Measurements from ENCODE around the gene SBK1.
"Not testable (repeated sequence)": the region's sequence is repeated elsewhere in the genome, so short reads cannot be mapped to it uniquely, and the experiment has no call there.

SBK1 gene

DNA sequence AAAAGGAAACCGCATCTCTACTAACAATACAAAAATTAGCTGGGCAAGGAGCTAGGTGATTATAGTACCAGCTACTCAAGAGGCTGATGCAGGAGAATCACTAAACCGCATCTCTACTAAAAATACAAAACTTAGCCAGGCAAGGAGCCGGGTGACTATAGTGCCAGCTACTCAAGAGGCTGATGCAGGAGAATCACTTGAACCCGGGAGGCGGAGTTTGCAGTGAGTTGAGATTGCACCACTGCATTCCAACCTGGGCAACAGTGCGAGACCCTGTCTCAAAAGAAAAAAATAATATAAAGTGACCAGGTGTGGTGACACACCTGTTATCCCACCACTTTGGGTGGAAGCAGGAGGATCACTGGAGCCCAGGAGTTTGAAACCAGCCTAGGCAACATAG is 45.9 kb downstream of the SBK1 start:
- not testable (repeated sequence) for H3K4me3 ChIP-seq (ENCODE audit: low read length in 2 of 2); H2AK5ac ChIP-seq (ENCODE audit: low read depth, low read length); H3K79me1 ChIP-seq (ENCODE audit: low read depth, low read length); H3K27me3 ChIP-seq (ENCODE audit: control insufficient read depth in 3 of 3, insufficient read depth in 3 of 3, low read depth in 1 of 3, low read length in 3 of 3); H2BK120ac ChIP-seq (ENCODE audit: low read depth, low read length); H3K4me2 ChIP-seq (ENCODE audit: insufficient read depth, low read length, poor library complexity, severe bottlenecking); H3K18ac ChIP-seq (ENCODE audit: low read length); H3K9me3 ChIP-seq (replicated peaks in 1 of 2; ENCODE audit: control insufficient read depth in 2 of 2, insufficient read depth in 1 of 2, low read depth in 1 of 2, low read length in 2 of 2); H4K91ac ChIP-seq (ENCODE audit: low read depth, low read length, poor library complexity); H3K4ac ChIP-seq (ENCODE audit: low read length); H4K8ac ChIP-seq (ENCODE audit: low read depth, low read length); H3K23ac ChIP-seq (ENCODE audit: low read depth, low read length, poor library complexity); H2AFZ ChIP-seq (ENCODE audit: low read length); H3K9ac ChIP-seq (ENCODE audit: low read depth, low read length, poor library complexity); H2BK5ac ChIP-seq (ENCODE audit: low read length); H2BK15ac ChIP-seq (ENCODE audit: low read length); H3K36me3 ChIP-seq (replicated peaks in 1 of 2; ENCODE audit: control insufficient read depth in 2 of 2, insufficient read depth in 2 of 2, low read length in 2 of 2); DNase-seq (ENCODE audit: low spot score); H3K14ac ChIP-seq (ENCODE audit: low read length); H3K4me1 ChIP-seq (ENCODE audit: control insufficient read depth in 2 of 2, insufficient read depth in 1 of 2, low read depth in 1 of 2, low read length in 2 of 2); H3K27ac ChIP-seq (replicated peaks; ENCODE audit: low read length); H2BK12ac ChIP-seq (ENCODE audit: low read length)
- WGBS, 2 donors (ENCODE audit: extremely low coverage in 2 of 2, insufficient read length in 2 of 2, insufficient replicate concordance in 1 of 2), result no CpG with 5 or more reads among the region's 6 CpGs

DNA sequence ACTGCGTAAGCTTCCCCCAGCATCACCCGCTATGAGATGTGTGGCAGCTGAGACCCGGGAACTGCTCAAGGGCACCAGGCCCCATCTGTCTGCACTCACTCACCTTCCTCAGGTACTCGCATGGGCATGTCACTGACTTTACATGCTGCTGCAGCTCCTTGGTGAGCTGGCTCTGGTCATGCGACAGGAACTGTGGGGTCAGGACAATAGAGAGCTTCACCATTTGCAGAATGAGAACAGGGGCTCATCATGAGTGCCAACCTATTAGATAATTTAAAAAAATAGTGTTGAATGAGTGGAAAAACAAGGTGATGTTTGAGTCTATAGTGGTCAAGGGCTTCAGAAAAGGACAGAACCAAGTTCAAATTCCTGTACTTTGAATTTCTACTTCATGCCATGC is 70.3 kb downstream of the SBK1 start:
- H4K8ac ChIP-seq (ENCODE audit: low read depth, low read length); H3K27ac ChIP-seq (replicated peaks; ENCODE audit: low read length); H3K4me1 ChIP-seq (ENCODE audit: control insufficient read depth in 2 of 2, insufficient read depth in 1 of 2, low read depth in 1 of 2, low read length in 2 of 2); H4K91ac ChIP-seq (ENCODE audit: low read depth, low read length, poor library complexity); H2BK5ac ChIP-seq (ENCODE audit: low read length); H2AFZ ChIP-seq (ENCODE audit: low read length); H3K4ac ChIP-seq (ENCODE audit: low read length); H3K9me3 ChIP-seq (replicated peaks in 1 of 2; ENCODE audit: control insufficient read depth in 2 of 2, insufficient read depth in 1 of 2, low read depth in 1 of 2, low read length in 2 of 2); H3K79me1 ChIP-seq (ENCODE audit: low read depth, low read length); H2AK5ac ChIP-seq (ENCODE audit: low read depth, low read length); H3K4me2 ChIP-seq (ENCODE audit: insufficient read depth, low read length, poor library complexity, severe bottlenecking); H2BK12ac ChIP-seq (ENCODE audit: low read length); H3K23ac ChIP-seq (ENCODE audit: low read depth, low read length, poor library complexity); H3K14ac ChIP-seq (ENCODE audit: low read length); H2BK120ac ChIP-seq (ENCODE audit: low read depth, low read length); H3K18ac ChIP-seq (ENCODE audit: low read length); H2BK15ac ChIP-seq (ENCODE audit: low read length); H3K36me3 ChIP-seq (replicated peaks in 1 of 2; ENCODE audit: control insufficient read depth in 2 of 2, insufficient read depth in 2 of 2, low read length in 2 of 2); H3K4me3 ChIP-seq (ENCODE audit: low read length in 2 of 2); H3K27me3 ChIP-seq (ENCODE audit: control insufficient read depth in 3 of 3, insufficient read depth in 3 of 3, low read depth in 1 of 3, low read length in 3 of 3); H3K9ac ChIP-seq (ENCODE audit: low read depth, low read length, poor library complexity); DNase-seq (ENCODE audit: low spot score): not testable (repeated sequence)
- no CpG with 5 or more reads among the region's 5 CpGs for whole genome bisulfite sequencing, 2 donors (ENCODE audit: extremely low coverage in 2 of 2, insufficient read length in 2 of 2, insufficient replicate concordance in 1 of 2)

DNA sequence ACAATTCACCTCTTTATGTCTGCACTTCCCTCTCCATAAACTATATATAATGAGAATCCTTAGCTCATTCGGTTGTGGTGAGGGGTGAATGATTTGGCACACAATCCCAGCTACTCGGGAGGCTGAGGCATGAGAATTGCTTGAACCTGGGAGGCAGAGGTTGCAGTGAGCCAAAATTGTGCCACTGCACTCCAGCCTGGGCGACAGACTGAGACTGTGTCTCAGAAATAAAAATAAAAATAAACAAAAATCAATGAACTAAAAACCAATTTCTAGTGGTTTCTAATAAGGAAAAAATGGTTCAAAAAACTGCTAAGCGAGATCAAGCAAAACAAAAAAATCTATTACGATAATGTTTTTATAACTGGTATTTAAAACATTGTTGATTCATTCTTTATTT is 71.1 kb downstream of the SBK1 start, which contains the start of gene NPIPB6:
NPIPB6 (minus strand) TSS at position 101 of the 400 bp plus-strand sequence. CDS start 686 bp downstream, outside the sequence.
- H2AFZ ChIP-seq (ENCODE audit: low read length); H3K4me3 ChIP-seq (ENCODE audit: low read length in 2 of 2); H2BK120ac ChIP-seq (ENCODE audit: low read depth, low read length); H4K91ac ChIP-seq (ENCODE audit: low read depth, low read length, poor library complexity); H3K4me2 ChIP-seq (ENCODE audit: insufficient read depth, low read length, poor library complexity, severe bottlenecking); H3K27ac ChIP-seq (replicated peaks; ENCODE audit: low read length); H3K23ac ChIP-seq (ENCODE audit: low read depth, low read length, poor library complexity); H3K9ac ChIP-seq (ENCODE audit: low read depth, low read length, poor library complexity); H3K4ac ChIP-seq (ENCODE audit: low read length); DNase-seq (ENCODE audit: low spot score); H3K27me3 ChIP-seq (ENCODE audit: control insufficient read depth in 3 of 3, insufficient read depth in 3 of 3, low read depth in 1 of 3, low read length in 3 of 3); H2BK12ac ChIP-seq (ENCODE audit: low read length); H3K79me1 ChIP-seq (ENCODE audit: low read depth, low read length); H2BK15ac ChIP-seq (ENCODE audit: low read length); H3K4me1 ChIP-seq (ENCODE audit: control insufficient read depth in 2 of 2, insufficient read depth in 1 of 2, low read depth in 1 of 2, low read length in 2 of 2); H3K9me3 ChIP-seq (replicated peaks in 1 of 2; ENCODE audit: control insufficient read depth in 2 of 2, insufficient read depth in 1 of 2, low read depth in 1 of 2, low read length in 2 of 2); H3K36me3 ChIP-seq (replicated peaks in 1 of 2; ENCODE audit: control insufficient read depth in 2 of 2, insufficient read depth in 2 of 2, low read length in 2 of 2); H2AK5ac ChIP-seq (ENCODE audit: low read depth, low read length); H2BK5ac ChIP-seq (ENCODE audit: low read length); H3K18ac ChIP-seq (ENCODE audit: low read length); H4K8ac ChIP-seq (ENCODE audit: low read depth, low read length); H3K14ac ChIP-seq (ENCODE audit: low read length): not testable (repeated sequence)
- no CpG with 5 or more reads among the region's 5 CpGs for WGBS, 2 donors (ENCODE audit: extremely low coverage in 2 of 2, insufficient read length in 2 of 2, insufficient replicate concordance in 1 of 2)

DNA sequence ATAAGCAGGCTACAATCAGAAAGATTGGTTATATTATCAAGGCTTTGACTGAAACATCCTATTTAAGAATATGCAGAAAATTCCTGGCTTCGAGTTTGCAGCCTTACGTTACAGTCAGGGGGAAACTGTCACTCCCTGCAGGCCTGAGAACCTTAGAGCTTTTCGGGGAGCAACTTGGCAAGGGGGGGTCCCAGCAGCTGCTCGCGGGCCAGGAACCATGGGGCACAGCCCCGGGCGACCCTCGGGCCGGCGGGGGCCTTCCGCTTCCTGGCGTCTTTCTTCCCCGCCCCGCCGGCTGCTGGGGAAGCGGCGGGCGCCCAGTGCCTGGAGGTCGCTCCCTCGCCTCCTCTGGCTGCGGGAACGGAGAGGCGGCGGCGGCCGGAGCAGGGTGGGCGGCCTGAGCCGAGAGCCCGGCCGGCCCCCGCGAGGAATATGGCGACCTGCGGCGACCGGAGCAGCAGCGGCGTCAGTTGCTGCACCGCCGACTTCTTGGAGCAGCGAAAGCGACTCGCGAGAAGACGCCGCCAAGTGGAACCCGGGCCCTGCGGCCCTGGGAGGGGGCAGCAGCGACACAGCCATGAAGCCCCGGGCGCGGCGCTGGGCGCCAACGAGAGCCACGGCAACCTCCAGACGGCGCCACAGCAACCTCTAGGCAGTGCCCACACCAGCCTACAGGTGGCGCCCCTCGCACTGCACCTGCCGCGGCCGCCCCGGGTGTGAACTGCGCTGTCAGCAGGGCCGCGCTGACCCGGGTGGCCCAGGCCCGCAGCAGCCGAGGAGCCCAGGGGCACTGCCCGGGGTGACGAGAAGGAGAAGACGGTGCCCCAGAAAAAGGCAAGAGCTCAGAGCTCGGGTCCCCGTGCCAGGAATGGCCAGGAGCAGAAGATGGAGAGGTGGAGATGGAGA is 72.2 kb downstream of the SBK1 start:
- WGBS, 2 donors (ENCODE audit: extremely low coverage in 2 of 2, insufficient read length in 2 of 2, insufficient replicate concordance in 1 of 2), result no CpG with 5 or more reads among the region's 75 CpGs
- not testable (repeated sequence) for H3K9ac ChIP-seq (ENCODE audit: low read depth, low read length, poor library complexity)

More for the DNA sequence above, 72.2 kb downstream of the SBK1 start:
- not testable (repeated sequence) for H3K4me1 ChIP-seq (ENCODE audit: control insufficient read depth in 2 of 2, insufficient read depth in 1 of 2, low read depth in 1 of 2, low read length in 2 of 2); H4K91ac ChIP-seq (ENCODE audit: low read depth, low read length, poor library complexity); H2BK120ac ChIP-seq (ENCODE audit: low read depth, low read length); H3K9me3 ChIP-seq (replicated peaks in 1 of 2; ENCODE audit: control insufficient read depth in 2 of 2, insufficient read depth in 1 of 2, low read depth in 1 of 2, low read length in 2 of 2); H3K14ac ChIP-seq (ENCODE audit: low read length); H3K23ac ChIP-seq (ENCODE audit: low read depth, low read length, poor library complexity); H3K4ac ChIP-seq (ENCODE audit: low read length); DNase-seq (ENCODE audit: low spot score); H3K18ac ChIP-seq (ENCODE audit: low read length); H3K36me3 ChIP-seq (replicated peaks in 1 of 2; ENCODE audit: control insufficient read depth in 2 of 2, insufficient read depth in 2 of 2, low read length in 2 of 2); H3K4me2 ChIP-seq (ENCODE audit: insufficient read depth, low read length, poor library complexity, severe bottlenecking); H3K4me3 ChIP-seq (ENCODE audit: low read length in 2 of 2); H4K8ac ChIP-seq (ENCODE audit: low read depth, low read length); H2AK5ac ChIP-seq (ENCODE audit: low read depth, low read length); H2AFZ ChIP-seq (ENCODE audit: low read length); H3K27me3 ChIP-seq (ENCODE audit: control insufficient read depth in 3 of 3, insufficient read depth in 3 of 3, low read depth in 1 of 3, low read length in 3 of 3); H3K79me1 ChIP-seq (ENCODE audit: low read depth, low read length); H2BK12ac ChIP-seq (ENCODE audit: low read length); H2BK5ac ChIP-seq (ENCODE audit: low read length); H2BK15ac ChIP-seq (ENCODE audit: low read length); H3K27ac ChIP-seq (replicated peaks; ENCODE audit: low read length)

Measured in neuronal stem cell (in vitro differentiated cells).